GM15510 (cell line): ENCODE data around the gene KCNK6.

Experiments used
- POLR2A ChIP-seq: IDR thresholded peaks from 3 replicates; pipeline ENCODE4 v1.6.1; 2011; ENCODE audit warnings: borderline replicate concordance; ENCODE audit not compliant: insufficient read length; ENCODE audit errors: extremely low read depth

KCNK6 gene

DNA sequence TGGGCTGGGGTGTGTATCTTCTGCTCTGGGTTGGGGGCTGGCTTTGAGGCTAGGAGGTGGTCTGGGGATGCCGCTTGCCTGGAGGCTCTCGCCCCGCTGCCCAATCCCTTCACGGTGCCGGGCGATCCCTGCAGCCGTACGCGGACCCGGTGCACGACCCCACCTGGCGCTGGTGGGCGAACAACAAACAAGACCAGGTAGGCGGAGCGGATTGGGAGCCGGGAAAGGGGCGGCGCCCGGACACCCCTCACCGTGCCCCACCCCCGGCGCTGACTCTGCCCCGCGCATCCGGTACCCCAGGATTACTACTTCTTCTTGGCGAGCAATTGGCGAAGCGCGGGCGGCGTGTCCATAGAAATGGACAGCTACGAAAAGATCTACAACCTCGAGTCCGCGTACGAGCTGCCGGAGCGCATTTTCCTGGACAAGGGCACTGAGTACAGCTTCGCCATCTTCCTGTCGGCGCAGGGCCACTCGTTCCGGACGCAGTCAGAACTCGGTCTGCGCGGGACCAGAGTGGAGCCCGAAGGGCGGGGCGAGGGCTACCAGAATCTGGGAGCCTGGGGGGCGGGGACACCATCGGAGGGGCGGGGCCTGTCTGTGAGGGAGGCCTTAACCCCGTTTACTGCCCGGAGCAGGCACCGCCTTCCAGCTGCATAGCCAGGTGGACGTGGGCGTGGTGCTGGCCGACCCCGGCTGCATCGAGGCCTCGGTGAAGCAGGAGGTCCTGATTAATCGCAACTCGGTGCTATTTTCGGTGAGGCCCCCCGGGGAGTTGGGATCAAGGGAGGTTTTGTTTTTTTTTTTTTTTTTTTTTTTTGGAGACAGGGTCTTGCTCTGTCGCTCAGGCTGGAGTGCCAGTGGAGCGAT lies 42.7 kb downstream of the KCNK6 start:
- TF ChIP-seq POLR2A, result peak; percentile 26

DNA sequence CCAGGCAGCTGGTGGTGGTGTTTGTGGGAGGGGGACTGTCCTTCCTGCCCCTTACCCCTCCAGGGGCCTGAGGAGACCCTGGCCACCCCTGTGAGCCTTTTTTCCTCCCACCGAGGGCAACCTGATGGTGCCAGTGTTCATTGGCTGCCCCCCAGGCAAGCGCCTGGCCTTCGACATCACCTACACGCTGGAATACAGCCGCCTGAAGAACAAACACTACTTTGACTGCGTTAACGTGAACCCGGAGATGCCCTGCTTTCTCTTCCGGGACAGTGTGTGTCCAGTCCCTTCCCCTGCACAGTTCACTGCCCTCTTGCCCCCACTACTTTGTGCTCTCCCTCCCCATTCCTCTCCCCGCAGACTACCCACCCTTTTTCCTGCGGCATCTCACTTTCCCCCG lies 47.4 kb downstream of the KCNK6 start:
- TF ChIP-seq POLR2A, result no peak

DNA sequence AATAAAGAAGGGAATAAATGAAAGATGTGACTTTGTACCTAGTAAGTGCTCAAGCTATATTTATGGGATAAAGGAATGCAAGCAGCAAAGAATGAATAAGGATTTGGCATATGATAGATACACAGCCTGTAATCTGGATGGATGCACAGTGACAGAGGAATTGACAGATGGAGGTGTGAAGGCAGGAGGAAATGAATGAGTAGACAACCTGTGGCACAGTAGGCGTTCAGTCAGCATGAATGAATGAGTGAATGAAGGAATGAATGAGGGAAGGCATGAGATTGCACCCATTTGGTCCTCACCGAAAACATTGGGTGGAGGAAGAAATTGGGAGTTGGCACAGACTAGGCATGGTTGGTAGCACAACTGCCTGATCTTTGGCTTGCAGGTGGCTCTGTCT lies 49.9 kb downstream of the KCNK6 start:
- no peak for TF ChIP-seq POLR2A

DNA sequence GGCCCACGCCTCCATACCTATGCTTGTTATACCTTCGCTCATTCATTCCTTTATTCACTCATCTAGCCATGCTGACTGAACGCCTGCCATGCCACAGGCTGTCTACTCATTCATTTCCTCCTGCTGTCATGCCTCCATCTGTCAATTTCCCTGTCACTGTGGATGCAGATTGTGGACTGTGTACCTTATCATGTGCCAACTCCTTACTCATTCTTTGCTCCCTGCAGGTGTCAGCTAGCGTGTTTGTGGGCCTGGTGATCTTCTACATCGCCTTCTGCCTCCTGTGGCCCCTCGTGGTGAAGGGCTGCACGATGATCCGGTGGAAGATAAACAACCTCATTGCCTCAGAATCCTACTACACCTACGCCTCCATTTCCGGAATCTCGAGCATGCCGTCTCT lies 50.7 kb downstream of the KCNK6 start:
- no peak for TF ChIP-seq POLR2A

DNA sequence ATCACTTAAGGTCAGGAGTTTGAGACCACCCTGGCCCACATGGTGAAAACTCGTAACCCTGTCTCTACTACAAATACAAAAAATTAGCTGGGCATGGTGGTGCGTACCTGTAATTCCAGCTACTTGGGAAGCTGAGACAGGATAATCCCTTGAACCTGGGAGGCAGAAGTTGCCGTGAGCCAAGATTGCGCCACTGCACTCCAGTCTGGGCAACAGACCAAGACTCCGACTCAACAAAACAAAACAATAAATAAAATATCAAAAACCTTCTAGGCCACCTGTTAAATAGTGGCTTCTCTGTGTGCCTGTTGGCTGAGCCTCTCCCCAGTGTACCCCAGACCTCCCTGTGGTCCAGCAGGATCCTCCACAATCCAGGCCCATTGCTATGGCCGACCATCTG lies 51.4 kb downstream of the KCNK6 start:
- no peak for TF ChIP-seq POLR2A

DNA sequence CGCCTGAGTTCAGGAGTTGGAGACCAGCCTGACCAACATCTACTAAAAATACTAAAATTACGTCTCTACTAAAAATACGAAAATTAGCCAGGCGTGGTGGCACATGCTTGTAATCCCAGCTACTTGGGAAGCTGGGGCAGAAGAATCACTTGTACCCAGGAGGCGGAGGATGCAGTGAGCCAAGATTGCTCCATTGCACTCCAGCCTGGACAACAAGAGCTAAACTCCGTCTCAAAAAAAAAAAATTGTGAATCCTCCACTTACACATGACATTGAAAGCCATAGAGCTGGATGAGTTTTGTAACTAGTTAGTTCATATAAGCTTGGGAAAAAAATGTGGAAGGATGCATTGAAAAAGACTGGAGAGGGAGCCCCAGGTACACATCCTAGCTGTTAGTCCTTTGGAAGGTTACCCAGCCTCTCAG lies 54.3 kb downstream of the KCNK6 start:
- no peak for TF ChIP-seq POLR2A

DNA sequence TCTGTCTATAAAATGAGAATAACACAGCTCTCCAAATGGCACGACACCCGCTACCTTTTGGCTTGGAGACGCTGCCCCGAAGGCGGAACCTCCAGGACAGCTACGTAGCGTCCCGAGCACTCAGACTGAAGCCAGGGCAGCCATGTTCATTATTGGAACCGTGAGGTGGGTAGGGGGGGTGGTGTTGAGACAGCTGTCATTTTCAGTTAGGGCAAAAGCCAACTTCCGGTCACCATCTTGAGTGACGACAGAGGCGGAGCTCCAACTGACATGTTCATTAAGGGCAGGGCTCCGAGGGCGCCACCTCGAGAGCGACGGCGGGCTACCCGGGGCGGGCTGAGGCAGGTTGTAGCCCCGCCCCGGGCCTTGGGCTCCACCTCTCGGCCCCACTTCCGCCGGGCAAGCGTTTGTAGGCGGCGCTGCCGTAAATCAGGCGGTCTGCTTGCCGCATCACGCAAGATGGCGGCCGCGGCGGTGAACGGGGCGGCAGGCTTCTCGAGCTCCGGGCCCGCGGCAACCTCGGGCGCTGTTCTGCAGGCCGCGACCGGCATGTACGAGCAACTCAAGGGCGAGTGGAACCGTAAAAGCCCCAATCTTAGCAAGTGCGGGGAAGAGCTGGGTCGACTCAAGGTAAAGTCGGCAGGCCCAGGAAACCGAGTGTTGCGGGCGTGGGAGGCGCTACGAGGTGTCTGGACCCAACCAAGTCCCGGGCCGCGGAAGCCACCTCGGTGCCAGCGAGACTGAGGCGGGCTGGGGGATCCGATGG lies 54.9 kb downstream of the KCNK6 start, which contains the start of gene PSMD8:
Gene PSMD8 (plus strand): TSS at position 240 of the 766 bp plus-strand sequence. CDS start 31 bp downstream, at position 271.
- TF ChIP-seq POLR2A, result peak; percentile 98

DNA sequence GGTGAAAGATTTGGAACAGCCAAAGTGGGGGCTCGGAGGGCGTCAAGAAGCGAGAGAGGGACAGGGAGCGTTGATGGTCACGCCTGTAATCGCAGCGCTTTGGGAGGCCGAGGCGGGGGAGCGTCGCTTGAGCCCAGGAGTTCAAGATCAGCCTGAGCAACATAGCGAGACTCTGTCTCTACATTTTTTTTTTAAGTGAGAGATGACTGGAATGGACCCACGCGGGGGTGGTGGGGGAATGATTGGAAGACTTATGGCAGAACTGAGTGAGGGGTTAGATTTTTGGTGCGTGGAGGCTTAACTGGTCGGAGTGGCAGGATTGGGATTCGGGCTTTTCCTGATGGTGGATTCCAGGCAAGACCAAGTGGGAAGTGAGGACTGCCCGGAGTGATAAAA lies 55.5 kb downstream of the KCNK6 start:
- TF ChIP-seq POLR2A, result no peak

DNA sequence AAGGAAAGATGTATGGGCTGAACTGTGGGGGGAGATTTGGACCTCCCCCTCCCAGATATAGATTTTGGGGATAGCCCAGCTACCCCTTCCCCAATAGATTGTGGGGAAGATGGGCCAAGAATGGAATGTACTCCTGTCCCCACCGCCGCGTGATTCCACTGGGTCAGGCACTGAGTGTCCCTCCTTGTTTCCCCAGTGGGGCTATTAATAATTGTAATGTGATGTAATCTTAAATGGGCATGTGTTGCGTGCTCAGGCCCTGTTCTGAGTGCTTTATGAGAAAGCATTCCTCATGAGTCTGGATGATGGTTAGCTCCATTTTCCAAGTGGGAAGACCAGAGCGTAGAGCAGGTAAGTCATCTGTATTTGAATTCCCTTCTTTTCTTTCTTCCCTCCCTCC lies 56.1 kb downstream of the KCNK6 start:
- TF ChIP-seq POLR2A, result no peak

DNA sequence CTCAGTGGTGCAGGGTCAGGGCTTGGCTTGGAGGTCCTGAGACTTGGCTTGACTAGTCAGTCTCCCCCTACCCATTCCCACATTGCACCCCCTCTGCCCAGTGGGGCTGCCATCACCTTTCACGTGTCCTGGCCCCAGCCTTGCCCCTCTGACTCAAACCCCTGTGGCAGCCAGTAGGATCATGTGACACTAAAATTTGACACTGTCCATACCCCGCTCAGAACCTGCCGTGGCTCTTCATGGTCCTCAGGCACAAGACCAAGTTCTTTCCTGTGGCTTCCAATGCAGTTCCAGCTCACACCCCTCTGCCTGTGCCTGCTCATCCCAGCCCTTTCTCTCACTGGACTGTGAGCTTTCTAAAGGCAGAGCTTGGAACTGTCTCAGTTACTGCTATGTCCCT lies 56.9 kb downstream of the KCNK6 start:
- no peak for TF ChIP-seq POLR2A

DNA sequence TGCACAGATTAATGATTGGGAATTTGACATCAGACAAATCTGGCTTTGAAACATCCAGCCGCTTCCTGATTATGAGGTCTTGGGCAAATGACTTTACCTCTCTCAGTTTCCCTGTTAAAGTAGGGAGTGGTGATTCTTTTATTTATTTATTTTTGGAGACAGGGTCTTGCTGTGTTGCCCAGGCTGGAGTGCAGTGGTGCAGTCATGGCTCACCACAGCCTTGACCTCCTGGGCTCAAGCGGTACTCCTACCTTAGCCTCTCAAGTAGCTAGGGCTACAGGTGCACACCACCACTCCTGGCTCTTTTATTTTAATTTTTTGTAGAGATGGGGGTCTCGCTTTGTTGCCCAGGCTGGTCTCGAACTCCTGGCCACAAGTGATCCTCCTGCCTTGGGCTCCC lies 57.4 kb downstream of the KCNK6 start:
- no peak for TF ChIP-seq POLR2A

DNA sequence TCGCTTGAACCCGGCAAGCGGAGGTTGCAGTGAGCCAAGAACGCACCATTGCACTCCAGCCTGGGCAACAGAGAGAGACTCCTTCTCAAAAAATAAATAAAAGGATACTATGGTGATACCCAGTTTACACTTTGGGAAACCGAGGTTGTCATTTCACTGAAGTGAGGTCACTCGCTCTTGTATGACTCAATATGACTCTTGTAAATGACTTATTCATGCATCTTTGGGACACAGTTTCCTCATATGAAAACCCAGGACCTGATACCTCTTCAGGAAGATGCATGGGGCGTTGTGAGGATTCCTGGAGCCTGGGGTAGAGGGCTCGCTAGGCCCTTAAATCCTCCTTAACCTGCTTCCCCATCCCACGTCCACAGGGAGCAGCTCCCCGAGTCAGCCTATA lies 59.2 kb downstream of the KCNK6 start:
- TF ChIP-seq POLR2A, result no peak

DNA sequence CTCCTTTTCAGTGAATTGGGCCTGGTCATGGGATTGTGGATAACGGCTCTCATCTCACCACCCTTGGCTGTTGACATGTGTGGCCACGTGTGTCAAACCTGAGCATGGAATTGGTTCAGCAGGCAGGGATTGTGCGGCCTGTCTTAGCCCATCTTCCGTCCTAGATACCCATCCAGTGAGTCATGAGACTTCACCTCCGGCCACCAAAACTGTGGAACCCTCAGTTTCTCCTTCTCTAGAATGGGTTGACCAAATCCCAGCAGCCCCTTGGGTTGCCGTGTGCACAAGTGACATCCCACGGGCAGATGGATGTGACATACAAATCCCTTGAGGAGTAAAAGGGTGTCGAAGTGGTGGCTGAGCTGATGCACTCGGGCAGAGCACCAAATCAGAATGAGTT lies 61.5 kb downstream of the KCNK6 start:
- TF ChIP-seq POLR2A, result no peak
